Activated CD4-positive, alpha-beta T cell treated with anti-CD3 and anti-CD28 coated beads, Interleukin-2, amount 50 U/mL, for 4 hours (primary cell): ENCODE results near the gene CPT1A.

Experiments used
- DNase-seq, 2 experiments: peaks; one replicate each; pipeline ENCODE4 v3.0.0-alpha.2; 2020

The CPT1A gene

DNA sequence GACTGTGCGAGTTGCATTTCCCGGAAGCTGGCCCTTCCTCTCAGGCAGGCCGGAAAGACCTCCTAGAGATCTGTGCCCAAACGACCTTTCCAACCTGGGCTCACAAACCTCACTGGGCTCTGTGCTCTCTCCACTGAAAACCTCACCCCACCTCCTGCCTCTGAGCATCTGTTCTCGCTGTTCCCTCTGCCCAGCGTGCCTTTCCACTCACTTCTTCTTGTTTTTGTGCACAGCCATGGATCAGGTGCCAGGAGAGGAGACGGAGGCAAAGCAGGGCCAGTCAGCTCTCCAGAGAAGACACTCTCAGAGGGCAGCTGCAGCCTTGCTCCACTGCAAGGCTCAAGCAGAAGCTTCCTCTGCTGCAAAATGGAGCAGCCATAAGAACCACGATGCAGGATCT lies 10.9 kb upstream of the CPT1A start:
- no peak for DNase-seq

- no peak for DNase-seq
These were observed 6.7 kb upstream of the CPT1A start for GRCh38 chr11:68848429-68848828.

DNA sequence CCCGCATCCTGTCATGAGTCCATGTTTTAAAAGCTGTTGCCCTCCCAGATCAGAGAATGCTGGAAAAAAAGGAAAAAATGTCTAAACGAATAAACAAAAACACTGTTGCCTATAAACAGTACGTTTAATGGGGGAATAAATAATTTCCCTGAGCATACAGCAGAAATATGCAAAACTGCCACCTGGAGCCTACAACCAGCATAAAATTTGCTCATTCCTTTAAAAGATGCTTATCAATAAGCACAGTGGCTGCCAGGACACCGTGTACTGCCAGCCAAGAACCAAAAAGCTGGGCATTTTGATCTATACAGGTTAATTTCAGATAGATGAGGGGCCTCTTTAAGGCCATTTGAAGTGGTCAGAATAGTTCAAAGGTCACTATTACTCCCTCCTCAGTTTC lies 5.7 kb upstream of the CPT1A start:
- DNase-seq: no peak

DNA sequence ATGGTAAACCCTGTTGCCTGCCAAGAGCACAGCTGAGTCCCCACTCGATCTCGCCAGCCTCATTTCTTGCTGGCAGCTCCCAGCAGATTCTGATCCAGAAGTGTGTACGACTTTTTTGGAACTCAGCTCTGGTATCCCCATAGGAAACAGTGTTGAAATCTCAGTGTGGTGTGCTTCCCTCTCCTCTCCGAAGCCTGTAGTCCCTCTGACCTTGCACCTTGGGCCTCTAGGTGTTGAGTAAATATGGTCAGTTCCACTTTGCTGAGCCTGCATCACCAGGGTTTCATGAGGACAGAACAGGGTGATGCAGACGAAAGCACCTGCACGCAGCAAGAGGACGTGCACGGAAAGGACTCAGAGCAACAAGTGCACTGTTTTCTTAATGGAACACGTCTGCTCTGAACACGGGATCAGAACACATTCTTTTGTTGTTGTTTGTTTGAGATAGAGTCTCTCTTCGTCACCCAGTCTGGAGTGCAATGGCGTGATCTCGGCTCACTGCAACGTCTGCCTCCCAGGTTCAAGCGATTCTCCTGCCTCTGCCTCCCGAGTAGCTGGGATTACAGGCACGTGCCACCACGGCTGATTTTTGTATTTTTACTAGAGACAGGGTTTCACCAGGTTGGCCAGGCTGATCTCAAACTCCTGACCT lies 3.8 kb upstream of the CPT1A start:
- DNase-seq: no peak

- DNase-seq: no peak
These were observed 3.1 kb upstream of the CPT1A start for GRCh38 chr11:68844801-68845200.

DNA sequence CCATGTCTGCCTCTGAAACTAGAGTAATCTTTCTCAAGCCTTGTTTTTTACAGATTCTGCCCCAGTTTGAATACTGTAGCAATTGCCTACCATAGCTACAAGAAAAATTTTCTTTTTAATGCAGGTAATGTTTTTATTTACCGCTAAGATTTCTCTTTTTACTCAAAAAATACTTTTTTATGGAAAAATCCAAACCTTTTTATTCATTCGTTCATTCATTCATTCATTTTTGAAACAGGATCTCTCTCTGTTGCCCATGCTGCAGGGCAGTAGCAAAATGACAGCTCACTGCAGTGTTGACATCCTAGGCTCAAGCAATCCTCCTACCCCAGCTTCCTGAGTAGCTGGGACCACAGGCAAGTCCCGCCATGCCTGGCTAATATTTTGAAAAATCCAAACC lies 2.7 kb upstream of the CPT1A start:
- no peak for DNase-seq

GRCh38 chr11:68843703-68844312 lies 2.1 kb upstream of the CPT1A start:
- DNase-seq: peak; percentile 61 to 65

DNA sequence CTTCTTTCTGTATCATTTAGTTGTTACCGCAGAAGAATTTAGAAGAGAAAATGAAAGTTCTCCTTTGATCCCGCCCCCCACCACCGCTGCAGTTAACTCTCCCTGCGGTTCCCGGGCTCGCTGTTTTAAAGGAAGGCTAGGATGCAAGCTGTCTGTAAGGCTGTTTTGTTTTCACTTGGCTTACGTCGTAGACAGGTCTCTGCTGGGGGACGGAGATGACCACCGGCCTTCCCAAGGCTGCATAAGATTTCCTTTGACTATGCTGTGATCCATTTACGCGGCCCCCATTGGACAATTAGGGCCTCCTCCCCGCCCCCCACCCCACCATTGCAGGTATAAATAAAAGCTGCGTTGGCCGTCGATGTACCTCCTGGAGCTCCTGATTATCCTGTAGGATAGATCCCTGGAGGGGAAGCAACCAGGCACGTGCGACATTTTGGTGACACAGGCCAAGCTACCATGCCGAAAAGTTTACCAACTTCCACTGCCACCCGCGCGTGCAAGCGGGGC lies 1.4 kb upstream of the CPT1A start:
- DNase-seq: peak; percentile 33 to 37

DNA sequence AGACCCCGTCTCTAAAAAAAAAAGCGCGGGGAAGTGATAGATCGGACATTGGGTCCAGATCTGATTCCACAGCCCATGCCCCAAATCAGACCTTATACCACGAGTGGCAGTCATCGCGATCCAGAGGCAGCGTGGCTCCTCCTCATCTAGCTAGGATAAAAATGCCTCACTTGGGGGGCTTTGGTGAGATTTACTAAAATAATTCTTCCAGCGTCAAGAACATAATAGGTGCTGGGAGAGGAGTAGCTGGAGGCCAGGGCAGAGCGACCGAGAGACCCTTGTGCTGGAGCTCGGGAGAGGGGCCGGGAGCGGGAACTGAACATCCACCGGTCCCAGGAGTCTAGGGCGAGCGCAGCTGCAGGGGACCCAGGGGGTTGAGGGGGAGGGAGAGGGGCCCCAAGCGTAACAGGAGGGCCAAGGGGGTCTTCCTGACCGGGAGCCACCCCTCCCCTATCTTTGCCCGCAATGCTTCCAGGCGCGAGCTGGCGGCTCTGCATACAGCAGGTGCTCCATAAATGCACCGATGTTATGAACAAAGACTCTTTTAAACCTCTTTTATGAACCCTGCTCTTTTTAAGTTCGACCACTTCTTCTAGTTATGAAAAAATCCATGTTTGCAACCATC lies 823 bp upstream of the CPT1A start:
- DNase-seq: no peak

GRCh38 chr11:68840661-68841653 lies 759 bp downstream of the CPT1A start:
- no peak for DNase-seq

DNA sequence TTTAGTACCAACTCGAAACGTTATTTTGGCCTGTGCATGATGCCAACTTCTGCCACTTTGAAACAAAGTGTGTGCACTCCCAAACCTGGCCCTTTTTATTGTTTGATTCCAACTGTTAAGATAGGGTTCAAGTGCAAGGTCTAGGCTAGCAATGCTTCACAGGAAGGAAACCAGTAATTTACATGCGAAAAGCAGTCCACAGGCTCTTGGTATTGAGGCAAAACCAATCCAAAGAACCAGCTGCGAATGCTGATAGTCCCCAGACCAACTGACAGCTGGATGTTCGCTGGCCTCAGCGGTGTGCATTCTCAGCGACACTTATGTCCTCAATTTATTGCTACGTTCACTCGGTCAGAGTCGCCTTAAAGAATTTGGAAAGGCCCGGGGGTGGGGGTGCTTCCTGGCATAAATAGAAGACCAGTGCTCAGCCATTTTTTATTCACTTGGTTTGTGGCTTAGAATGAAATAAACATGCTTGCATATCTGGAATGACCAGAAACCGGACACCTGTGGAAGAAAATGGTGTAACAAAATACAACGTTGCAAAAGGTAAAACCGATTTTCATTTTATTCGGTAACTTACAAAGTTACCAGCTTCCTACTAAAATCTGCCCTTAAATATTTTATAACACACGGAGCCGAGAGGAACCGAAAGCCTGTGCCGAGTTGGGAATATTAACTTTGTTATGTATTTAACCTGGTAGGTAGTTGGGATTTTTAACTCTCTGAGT lies 1.6 kb downstream of the CPT1A start:
- DNase-seq: no peak

DNA sequence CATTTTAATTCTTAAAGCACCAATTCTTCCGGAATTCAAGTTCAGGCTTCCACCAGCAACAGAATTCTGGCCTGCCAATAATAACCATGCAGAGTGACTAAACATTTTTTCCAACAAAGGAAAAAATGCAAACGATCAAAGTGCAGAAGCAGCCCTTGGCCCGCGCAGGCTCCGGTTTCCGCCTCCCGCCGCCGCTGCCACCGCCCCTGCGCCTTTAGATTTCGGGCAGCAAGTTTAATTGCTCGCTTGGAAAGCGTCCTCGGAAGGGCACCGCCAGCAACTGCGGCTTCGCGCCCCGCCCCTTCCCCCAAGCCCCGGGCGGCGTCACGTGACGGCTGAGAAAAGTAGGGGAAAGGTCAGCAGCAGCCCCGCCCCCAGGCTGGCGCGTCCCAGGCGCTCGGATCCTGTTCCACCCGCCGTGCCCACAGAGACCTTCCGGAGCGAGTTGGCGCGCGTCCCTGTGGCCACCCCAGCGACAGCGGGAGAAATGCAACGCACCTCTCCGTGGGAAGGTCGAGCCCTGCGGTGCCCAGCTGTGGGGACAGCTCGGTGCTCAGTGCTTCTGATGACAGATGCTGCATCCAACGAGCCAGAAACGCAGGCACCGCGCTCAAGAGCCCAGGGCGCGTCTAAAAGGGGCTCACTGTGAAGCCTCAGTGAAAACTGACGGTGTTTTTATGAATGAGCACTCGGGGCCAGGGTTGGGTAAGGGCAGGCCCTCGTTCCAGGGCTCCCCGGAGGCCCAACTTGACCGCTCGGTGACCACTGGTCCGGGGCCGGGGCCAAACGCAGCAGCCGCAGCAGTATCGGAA lies 2.5 kb downstream of the CPT1A start:
- peak; percentile 89 to 90 for DNase-seq

DNA sequence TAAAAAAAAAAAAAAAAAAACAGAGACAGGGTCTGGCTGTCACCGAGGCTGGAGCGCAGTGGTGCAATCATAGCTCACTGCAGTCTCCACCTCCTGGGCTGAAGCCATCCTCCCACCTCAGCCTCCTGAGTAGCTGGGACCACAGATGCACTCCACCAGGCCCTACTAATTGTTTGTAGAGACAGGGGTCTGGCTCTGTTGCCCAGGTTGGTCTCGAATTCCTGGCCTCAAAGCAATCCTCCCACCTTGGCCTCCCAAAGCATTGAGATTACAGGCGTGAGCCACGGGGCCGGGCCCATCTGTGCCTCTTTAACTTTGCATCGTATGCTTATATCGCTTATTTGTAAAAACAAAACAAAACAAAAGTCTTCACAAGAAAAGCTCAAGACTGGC lies 3.1 kb downstream of the CPT1A start:
- DNase-seq: no peak

DNA sequence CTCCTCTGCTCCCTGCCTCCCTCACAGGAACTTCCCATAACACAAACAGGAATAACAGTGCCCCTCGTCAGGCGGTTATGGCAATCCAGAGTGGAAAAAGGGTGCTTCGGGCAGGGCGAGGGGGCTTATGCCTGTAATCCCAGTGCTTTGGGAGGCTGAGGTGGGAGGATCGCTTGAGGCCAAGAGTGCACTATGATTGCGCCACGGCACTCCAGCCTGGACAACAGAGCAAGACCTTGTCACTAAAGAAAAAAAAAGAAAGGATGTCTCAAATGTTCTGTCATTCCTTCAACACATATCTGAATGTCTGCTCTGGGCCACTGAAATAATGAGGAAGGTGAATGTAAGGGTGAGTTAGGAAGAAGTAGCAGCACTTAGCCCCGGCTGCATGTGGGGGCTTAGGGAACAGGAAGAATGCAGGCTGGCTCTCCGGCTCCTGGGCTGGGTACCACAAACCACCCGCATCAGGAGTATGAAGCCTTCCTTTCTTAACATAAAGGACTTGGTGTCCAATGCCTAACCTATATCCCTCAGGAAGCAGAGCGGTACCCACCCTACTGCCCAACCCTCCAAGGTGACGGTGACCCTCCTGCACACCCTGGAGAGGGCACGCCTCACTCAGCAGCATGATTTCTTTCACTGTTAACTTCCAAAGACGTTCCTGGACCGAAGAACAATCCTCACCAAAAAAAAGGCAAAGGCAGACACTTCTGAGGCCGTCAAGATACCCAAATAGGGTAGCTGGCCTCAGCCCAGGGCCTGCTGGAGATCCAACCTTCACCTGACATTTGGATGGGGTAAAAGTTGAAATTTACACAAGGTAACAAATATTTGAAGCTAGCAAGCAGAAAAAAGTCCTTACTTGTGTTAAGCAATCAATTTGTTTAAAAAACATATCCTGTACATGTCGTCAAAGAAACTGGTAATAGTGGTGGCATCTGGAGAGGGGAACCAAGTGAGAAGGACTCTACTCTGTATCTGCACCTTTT lies 3.8 kb downstream of the CPT1A start:
- no peak for DNase-seq

- DNase-seq: no peak
These were observed 6.0 kb downstream of the CPT1A start for GRCh38 chr11:68835749-68836148.

GRCh38 chr11:68835328-68835727 lies 6.4 kb downstream of the CPT1A start:
- no peak for DNase-seq

DNA sequence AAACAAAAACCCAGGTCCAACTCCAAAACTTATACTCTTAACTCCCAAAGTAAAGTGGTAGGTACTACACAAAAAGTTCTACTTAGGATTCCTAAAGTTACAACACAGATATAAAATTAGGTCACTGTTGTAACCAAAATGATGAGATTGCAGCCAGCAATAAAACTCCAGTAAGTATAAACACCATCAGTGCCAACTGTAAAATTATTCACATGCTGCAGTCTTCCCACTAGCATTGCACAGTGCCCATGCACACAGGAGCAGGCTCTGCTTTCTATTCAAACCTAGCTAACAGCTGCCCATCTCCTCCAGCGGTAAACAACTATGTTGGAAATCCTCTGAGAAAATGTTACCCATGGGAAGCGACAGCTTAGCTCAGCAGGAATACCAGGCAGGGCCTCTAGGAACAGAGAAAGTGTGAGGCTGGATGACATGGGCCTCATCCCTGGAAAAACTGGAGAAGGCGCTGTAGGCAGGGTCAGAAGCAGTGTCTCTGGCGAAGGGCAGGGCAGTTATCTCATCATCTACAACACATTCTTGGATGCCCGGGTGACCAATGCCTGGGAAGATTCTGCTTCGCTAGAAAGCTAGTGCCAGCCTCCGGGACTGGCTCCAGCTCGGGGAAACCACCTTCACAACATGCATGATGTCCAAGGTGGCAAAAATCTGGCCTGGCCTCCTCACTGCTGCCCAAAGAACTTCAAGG lies 9.1 kb downstream of the CPT1A start:
- no peak for DNase-seq

DNA sequence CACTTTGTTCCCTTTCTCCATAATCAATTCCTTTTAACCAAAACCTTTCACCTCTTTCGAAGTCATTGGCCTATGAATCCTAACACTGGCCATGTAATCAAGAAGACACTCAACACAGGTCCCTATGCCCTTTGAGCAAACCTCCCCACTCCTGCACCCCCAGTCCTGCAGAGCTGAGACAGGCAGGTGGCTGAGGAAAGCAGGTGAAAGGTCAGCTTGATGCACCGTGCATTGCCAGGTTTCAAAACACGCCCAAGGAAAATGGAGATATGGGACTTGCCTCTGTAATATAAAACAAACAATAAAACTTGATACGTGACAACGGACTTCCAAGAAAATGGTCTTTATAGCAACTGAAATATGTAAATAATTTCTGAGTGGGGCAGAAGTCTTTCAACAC lies 10.6 kb downstream of the CPT1A start:
- DNase-seq: no peak

- no peak for DNase-seq
These were observed 12.1 kb downstream of the CPT1A start for GRCh38 chr11:68829581-68829980.

GRCh38 chr11:68828957-68829356 lies 12.8 kb downstream of the CPT1A start:
- DNase-seq: no peak
